Posterior cingulate gyrus (tissue), 11 donors: ENCODE results near the gene TNK2.

ENCODE experiments used
- DNase-seq, 10 donors: peaks; one replicate each; pipeline versions ENCODE4 v3.0.0 to v3.0.0-alpha.2; 2020 to 2021; ENCODE audit warnings: mixed read lengths in 3 of 10
- intact Hi-C: fragments of 100-400 bp; cut with DNase I; formaldehyde crosslinking; loops from one replicate; pipeline ENCODE4 v1.15.1; 2023

TNK2 gene

DNA sequence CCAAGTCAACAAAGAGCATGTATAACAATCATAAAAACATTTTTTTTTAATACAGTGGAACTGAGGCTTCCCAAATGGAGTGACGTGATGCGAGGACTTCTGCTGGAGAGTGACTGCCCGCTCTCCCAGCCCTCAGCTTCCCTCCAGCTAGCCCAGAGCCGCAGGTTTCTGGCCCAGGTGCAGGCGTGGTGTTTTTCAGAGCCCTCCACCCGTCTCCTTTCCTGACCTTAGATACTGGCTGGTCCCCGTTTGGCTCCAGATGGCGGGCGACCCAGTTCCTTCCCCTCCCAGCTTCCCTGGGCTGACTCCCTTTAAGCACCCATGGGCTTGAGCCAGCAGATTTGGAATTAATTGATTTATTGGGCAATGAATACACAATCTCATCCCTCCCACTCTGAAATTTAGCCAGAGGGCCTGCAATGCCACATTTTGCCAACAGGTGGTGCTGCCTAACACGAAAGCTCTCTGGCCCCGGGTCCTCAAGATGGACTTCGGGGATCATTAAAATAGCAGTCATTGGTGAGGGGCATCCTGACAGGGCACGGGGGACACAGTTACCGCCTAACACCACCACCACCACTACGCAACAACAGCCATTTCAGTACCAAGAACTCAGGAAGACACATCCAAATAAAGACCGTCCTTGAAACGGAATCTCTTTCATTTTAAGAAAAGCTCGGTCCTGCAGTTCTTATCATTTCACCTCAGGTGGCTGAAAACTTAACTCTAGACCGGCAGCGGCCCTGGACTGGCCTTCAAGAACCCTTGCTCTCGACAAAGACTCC, 49.1 kb downstream of the TNK2 start:
- intact Hi-C loops, result loop anchor here (1.0 kb wide), 1 partner anchor 56 kb away; no protein-coding TSS in a partner anchor

DNA sequence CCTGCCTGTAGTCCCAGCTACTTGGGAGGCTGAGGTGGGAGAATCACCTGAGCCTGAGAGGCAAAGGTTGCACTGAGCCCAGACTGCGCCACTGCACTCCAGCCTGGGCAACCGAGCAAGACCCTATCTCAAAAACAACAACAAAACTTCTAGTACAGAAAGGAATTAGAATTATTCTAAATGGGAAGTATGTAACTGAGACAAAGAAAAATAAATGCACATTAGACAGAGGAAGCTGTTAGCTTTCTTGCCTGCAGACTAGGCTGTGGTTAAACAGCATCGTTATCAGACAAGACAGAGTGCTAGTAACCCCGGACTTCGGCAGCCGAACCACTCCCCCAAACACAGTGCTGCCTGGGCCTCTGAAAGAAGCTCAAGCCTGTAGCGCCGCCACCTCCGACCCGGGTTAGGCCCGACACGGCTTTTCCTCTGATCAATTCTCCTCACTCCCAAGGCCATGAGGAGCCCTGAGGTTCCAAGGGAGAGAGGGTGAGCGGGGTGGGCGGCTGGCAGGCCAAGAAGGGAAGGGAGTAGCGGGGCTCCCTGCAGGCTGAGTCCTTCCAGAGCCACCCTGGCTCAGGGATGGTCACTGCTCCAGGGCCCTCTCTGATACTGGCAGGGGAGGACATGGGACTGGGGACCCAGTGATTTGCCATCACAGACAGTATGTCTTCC, 51.8 kb downstream of the TNK2 start:
- DNase-seq, result peak in 2 of 10 donors; percentile 52 to 61
- intact Hi-C loops, result no loop called here

More for the DNA sequence above, 49.1 kb downstream of the TNK2 start:
- DNase-seq, result peak in 8 of 10 donors; percentile 64 to 95 (median 80)

DNA sequence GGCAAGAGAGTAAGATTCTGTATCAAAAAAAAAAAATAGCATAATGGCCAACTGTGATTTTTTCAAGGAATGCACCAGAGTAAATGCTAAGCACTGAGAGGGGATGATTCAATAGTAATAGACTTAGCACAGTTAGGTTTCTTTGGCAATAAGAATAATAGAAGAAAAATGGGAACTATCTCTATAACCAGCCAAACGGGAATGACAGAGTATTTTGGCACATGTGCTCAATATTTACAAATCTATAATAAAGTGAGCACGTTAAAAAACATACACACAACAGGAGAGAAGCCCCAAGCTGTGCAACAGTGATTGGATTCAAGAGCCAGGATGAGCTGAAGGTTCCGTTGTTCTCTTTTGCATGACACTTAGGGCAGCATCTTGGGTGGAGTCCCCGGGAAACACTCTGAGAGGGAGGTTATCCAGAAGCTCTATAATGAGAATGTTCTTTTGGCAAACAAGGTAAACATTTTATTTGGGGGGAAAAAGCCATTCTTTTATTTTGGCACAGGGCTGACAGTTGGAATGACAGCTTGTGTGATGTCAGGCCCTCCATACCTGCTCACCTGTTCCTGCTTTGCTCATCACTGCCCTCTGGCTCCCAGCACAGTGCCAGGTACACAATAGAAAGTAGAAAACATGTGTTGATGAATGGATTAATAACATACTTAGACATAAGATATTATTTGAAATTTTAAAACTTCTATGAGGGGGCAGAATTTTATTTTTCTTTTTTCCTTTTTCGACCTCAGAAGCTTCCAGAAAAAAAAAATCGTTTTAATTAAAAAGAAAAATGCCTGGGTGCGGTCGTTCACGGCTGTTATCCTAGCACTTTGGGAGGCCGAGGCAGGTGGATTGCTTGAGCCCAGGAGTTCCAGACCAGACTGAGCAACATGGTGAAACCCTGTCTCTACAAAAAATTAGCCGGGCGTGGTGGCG, 52.6 kb downstream of the TNK2 start:
- peak in 1 of 10 donors; percentile 15 for DNase-seq
- intact Hi-C loops, result no loop called here

DNA sequence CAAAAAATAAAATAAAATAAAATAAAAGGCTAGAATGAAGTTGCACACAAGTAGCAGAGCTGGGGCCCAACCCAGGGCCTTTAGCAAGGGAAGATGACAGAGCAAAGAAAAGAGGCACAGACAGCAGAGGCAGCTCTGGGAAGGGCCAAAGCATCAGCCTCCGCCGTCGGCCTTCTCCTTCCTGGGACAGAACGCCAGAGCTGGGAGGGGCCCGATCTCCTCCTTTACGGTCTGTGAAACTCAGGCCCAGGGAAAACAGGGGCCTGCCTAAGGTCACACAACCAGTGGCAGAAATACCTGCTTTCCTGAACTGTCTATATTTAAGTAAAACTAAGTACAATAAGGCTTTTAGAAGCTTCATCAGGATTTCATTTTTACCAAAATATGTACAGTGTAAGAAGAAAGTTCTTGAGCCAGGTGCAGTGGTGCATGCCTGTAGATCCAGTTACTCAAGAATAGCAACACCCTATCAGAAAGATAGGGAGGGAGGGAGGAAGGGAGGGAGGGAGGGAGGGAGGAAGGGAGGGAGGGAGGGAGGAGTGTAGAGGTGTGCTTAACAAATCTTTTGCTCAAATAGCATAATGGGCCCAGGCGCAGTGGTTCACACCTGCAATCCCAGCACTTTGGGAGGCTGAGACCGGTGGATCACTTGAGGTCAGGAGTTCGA, 53.6 kb downstream of the TNK2 start:
- DNase-seq, result peak in 2 of 10 donors; percentile 24 to 47
- intact Hi-C loops, result no loop called here

DNA sequence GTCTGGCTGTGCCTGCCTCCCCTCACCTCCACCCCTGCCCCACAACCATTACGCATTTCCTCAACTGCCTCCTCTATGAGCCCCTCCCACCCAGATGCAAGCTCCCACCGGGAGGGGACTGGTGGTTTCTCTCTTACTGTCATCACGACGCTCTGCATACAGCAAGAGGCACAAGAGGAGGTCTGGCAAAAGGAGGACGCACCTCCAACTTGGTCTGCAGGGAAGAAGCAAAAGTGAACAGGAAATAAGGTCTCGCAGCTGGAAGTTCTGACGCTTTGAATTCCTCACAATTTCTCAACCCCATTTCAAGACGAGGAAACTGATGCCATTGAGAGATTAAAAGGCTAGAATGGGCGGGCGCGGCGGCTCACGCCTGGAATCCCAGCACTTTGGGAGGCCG, 54.4 kb downstream of the TNK2 start:
- intact Hi-C loops, result no loop called here
- DNase-seq, result peak in 2 of 10 donors; percentile 28 to 43

DNA sequence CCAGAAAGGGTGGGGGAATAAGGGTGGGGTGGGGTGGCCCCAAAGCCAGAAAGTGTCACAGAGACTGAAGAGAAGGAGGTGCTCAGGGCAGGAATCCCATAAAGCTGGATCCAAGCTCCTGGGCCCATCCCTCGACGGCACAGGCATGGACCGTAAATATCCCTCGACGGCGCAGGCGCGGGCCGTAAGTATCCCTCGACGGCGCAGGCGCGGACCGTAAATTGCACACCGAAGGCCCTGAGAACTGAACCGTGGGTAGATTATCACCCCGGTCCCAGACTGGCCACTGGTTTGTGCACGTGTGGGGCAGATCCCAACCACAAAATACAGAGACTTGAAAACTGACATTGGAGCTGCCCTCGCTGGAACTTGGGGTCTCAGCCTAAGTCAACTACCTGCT, 55.3 kb downstream of the TNK2 start:
- intact Hi-C loops, result no loop called here
- DNase-seq, result peak in 2 of 10 donors; percentile 26 to 43

DNA sequence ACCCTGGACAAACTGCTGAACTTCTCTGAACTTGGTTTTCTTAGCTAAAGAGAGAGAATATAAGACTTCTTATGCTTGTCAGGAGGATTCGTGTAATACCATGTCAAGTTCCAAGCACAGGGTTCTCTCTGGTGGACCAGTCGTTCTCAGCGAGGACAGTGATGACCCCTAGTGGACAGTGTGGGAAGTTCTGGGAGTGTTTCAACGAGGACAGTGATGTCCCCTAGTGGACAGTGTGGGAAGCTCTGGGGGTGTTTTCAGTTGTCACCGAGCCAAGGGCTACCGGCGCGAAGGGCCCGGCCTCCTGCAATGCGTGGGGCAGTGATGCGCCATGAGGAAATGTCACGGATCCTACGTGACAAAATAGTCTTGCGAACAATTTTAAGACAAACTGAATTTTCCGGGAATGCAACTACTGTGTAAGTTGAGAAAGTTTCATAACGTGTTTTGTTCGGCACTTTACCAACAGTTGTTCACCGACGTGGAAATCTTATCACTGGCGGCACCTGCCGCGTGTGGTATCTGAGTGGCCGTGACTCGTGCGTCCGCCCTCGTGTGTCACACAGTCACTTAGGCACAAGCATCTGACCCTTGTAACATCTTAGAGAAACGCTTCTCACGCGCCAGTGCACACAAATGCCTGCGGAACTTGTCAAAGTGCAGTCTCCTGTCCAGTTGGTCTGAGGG, 57.4 kb downstream of the TNK2 start:
- intact Hi-C loops, result no loop called here
- peak in 9 of 10 donors; percentile 63 to 96 (median 86) for DNase-seq

- intact Hi-C loops, result loop anchor here (10.0 kb wide), 1 partner anchor 345 kb away; no protein-coding TSS in a partner anchor
Observed at GRCh38 chr3:195849322-195850074, 58.9 kb downstream of the TNK2 start.

DNA sequence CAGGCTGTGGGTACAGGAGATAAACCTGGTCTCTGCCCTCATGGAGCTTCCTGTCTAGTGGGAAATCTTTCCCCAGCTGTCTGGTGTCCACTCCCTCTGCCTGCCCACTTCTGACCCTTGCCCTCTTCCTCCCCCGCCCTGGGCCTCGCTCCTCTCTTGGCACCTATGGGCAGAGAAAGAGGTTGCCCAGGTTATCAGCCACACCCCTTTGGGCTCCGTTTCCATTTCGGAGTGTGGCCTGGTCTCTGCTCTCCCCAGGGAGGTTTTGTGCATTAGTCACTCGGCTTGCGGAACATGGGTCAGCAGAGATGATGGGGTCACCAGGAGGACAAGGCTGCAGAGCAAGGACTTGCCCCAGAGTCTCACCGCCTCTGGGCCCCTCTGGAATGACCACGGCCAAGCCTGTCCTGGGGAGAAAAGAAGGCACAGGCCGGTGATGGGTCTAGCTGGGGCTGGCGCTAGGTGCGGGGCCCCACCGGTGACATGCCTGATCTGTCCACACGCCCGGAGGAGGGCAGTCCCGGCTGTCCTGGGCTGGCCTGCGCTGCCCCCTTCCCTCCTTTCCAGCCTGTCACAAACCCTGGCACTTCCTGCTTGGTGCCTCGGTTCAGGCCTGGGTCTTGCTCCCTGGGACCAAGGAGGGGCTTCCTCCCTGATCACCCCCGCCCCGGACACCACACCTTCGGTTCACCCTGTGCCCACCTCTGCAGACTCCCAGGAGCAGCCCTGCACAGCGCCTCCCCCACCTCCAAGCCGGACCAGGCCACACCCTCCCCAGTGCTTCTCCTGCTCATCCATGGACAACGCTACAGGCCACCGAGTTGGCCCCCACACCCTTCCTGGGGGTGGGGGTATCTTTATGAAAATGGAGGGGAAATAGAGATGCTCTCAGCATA, 61.0 kb downstream of the TNK2 start:
- intact Hi-C loops, result loop anchor here (10.0 kb wide), 1 partner anchor 347 kb away; no protein-coding TSS in a partner anchor
- DNase-seq, result peak in 2 of 10 donors; percentile 33 to 87

More at GRCh38 chr3:195849322-195850074, 58.9 kb downstream of the TNK2 start:
- peak in 3 of 10 donors; percentile 64 to 78 (median 65) for DNase-seq

GRCh38 chr3:195845483-195845882, 62.9 kb downstream of the TNK2 start:
- DNase-seq, result peak in 1 of 10 donors; percentile 44
- intact Hi-C loops, result loop anchor here (10.0 kb wide), 1 partner anchor 349 kb away; no protein-coding TSS in a partner anchor

GRCh38 chr3:195844671-195845218, 63.6 kb downstream of the TNK2 start:
- intact Hi-C loops, result loop anchor here (10.0 kb wide), 1 partner anchor 350 kb away; no protein-coding TSS in a partner anchor

GRCh38 chr3:195839260-195840010, 68.9 kb downstream of the TNK2 start:
- intact Hi-C loops, result loop anchor here (10.0 kb wide), 1 partner anchor 355 kb away; no protein-coding TSS in a partner anchor
- DNase-seq, result peak in 2 of 10 donors; percentile 68 to 77

More at GRCh38 chr3:195844671-195845218, 63.6 kb downstream of the TNK2 start:
- DNase-seq, result no peak

- intact Hi-C loops, result no loop called here
Observed at GRCh38 chr3:195838714-195839113, 69.6 kb downstream of the TNK2 start.

GRCh38 chr3:195836476-195837135, 71.7 kb downstream of the TNK2 start:
- peak in 2 of 10 donors; percentile 54 to 76 for DNase-seq
- intact Hi-C loops, result no loop called here

More at GRCh38 chr3:195838714-195839113, 69.6 kb downstream of the TNK2 start:
- peak in 1 of 10 donors; percentile 14 for DNase-seq

DNA sequence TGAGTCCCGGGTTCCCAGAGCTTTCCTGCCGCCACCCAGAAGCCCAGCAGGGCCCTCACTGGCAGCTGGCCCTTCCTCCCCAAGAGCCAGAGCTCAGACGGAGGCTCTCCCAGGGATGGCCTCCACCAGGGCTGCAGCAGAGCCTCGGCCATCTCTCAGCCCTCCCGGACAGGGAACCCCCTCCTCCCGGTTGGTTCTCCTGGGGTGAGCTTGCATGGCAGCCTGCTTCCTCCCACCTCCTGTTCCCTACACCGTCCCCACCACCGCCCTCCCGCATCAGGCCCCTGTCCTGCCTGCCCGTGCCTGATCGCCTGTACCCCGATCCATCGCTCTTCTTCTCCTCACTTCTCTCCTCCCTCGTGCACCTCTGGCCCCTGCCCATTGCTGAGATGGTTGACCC, 72.6 kb downstream of the TNK2 start:
- intact Hi-C loops, result no loop called here
- DNase-seq, result peak in 2 of 10 donors; percentile 46 to 75
